K562 (cell line): ENCODE results near the gene ARHGDIA. TPM values are rescaled to one million over a fixed set of nuclear protein-coding genes. Genes with fewer than 3 reads are reported as not detected.

Experiments used
- ARID4B ChIP-seq: sonication (generic); formaldehyde crosslinking; IDR thresholded peaks from 2 replicates; pipeline ENCODE4 v1.8.0; 2022; ENCODE audit warnings: mild to moderate bottlenecking, missing genetic modification reagents
- BDP1 ChIP-seq: IDR thresholded peaks from 3 replicates; pipeline ENCODE4 v1.6.1; 2011; ENCODE audit not compliant: insufficient read length, insufficient read depth
- CHD1 ChIP-seq: fragments of 200-600 bp; sonication (generic); IDR thresholded peaks from one replicate; pipeline ENCODE4 v1.6.1; 2012; ENCODE audit warnings: mild to moderate bottlenecking, moderate library complexity, low read length, inconsistent platforms
- EGR1 ChIP-seq: fragments of 450-650 bp; conservative IDR thresholded peaks from 2 replicates; pipeline ENCODE4 v1.6.1; 2017; ENCODE audit warnings: mild to moderate bottlenecking
- HDAC6 ChIP-seq: IDR thresholded peaks from 2 replicates; pipeline ENCODE4 v1.6.1; 2012; ENCODE audit warnings: low read depth, mild to moderate bottlenecking, control low read depth, inconsistent platforms, low read length, moderate library complexity
- HOXB6 ChIP-seq: fragments of 250-450 bp; sonication (Bioruptor Pico); IDR thresholded peaks from 2 replicates; pipeline ENCODE4 v1.5.1; 2022; ENCODE audit warnings: mild to moderate bottlenecking, borderline replicate concordance
- JUNB ChIP-seq: fragments of 450-650 bp; formaldehyde crosslinking; conservative IDR thresholded peaks from 2 replicates; pipeline ENCODE4 v1.4.0; 2020; ENCODE audit warnings: mild to moderate bottlenecking
- NFRKB ChIP-seq: fragments of 450-650 bp; IDR thresholded peaks from 2 replicates; pipeline ENCODE4 v1.6.1; 2016; ENCODE audit warnings: low read depth
- POLR2A ChIP-seq: fragments of 450-650 bp; conservative IDR thresholded peaks from 2 replicates; pipeline ENCODE4 v1.6.1; 2016
- PURB ChIP-seq: sonication (generic); formaldehyde crosslinking; IDR thresholded peaks from 2 replicates; pipeline ENCODE4 v1.9.0; 2021; ENCODE audit warnings: low read depth, mild to moderate bottlenecking, missing genetic modification reagents
- RBM15 ChIP-seq: fragments of 200-400 bp; formaldehyde crosslinking; IDR thresholded peaks from 2 replicates; pipeline ENCODE4 v1.6.1; 2018; ENCODE audit warnings: mild to moderate bottlenecking, low read length, moderate library complexity; ENCODE audit not compliant: insufficient read depth
- TRIM24 ChIP-seq, 2 experiments: fragments of 450-650 bp; IDR thresholded peaks; 2 replicates each; pipeline ENCODE4 v1.6.1; 2016
- ZC3H4 ChIP-seq: sonication (generic); formaldehyde crosslinking; IDR thresholded peaks from 2 replicates; pipeline ENCODE4 v1.9.0; 2021; ENCODE audit warnings: missing genetic modification reagents, borderline replicate concordance
- ZNF143 ChIP-seq: sonication (generic); formaldehyde crosslinking; IDR thresholded peaks from 2 replicates; pipeline ENCODE4 v1.9.0; 2022; ENCODE audit warnings: mild to moderate bottlenecking, missing genetic modification reagents
- ZNF146 ChIP-seq: IDR thresholded peaks from one replicate; pipeline ENCODE4 v1.6.1; 2018; ENCODE audit warnings: missing compliant biosample characterization; ENCODE audit not compliant: unreplicated experiment
- ZNF561 ChIP-seq: fragments of 450-650 bp; formaldehyde crosslinking; conservative IDR thresholded peaks from 2 replicates; pipeline ENCODE4 v1.4.0; 2020; ENCODE audit warnings: mild to moderate bottlenecking, moderate library complexity
- ZNF583 ChIP-seq: fragments of 250-450 bp; sonication (Bioruptor Pico); IDR thresholded peaks from 2 replicates; pipeline ENCODE4 v1.4.0; 2020
- polyA plus RNA-seq, 8 experiments: library from polyadenylated mRNA; depleted of rRNA in 4 of 8; stranded (reverse) in 5 of 8; unstranded in 3 of 8; fragments of >200 nt; fragmentation: Nextera tagmentation in 2 of 8; fragmentation: Illumina TruSeq in 1 of 8; extraction: Ambion mirVana in 2 of 8; extraction: Trizol in 1 of 8; gene quantifications; 2 replicates each; pipeline versions ENCODE4 v1.2.1 to v1.2.3, GENCODE V29; 2011 to 2014; ENCODE audit warnings: inconsistent platforms in 1 of 8, missing spikeins in 1 of 8
- total RNA-seq, 7 experiments: library from RNA; depleted of rRNA in 6 of 7; stranded (reverse); fragments of >200 nt in 6 of 7; fragmentation: Illumina TruSeq in 2 of 7; extraction: Trizol in 2 of 7; gene quantifications; 2 replicates each; pipeline versions ENCODE4 v1.2.1 to v1.2.3, GENCODE V29; 2011 to 2021; ENCODE audit warnings: low replicate concordance in 1 of 7
- TF ChIP-seq, protein P1 (sequence below), 2 experiments: fragments of 200-800 bp in 1 of 2; sonication (Bioruptor generic) in 1 of 2; sonication (generic) in 1 of 2; formaldehyde crosslinking in 1 of 2; IDR thresholded peaks in 1 of 2; conservative IDR thresholded peaks in 1 of 2; 2 replicates each; pipeline versions ENCODE4 v1.5.0 to v1.6.1; 2016 to 2020; ENCODE audit warnings: missing compliant biosample characterization in 1 of 2, missing genetic modification characterization in 1 of 2, missing genetic modification reagents in 1 of 2
- TF ChIP-seq, protein P2 (sequence below): fragments of 450-650 bp; IDR thresholded peaks from one replicate; pipeline ENCODE4 v1.6.1; 2018; ENCODE audit warnings: mild to moderate bottlenecking, moderate library complexity; ENCODE audit not compliant: partially characterized antibody
- TF ChIP-seq, protein P3 (sequence below), 2 experiments: fragments of 450-650 bp; IDR thresholded peaks; 2 replicates each; pipeline ENCODE4 v1.6.1; 2016

ARHGDIA gene
- total and polyA plus RNA-seq, 9 of the 15 experiments (the other 6 are each of a cell fraction or from before 2014, with no cell fraction given): 9.6 to 340 (median 97.6) TPM

GRCh38 chr17:81833160-81833920, 37.8 kb downstream of the ARHGDIA start, which contains the start of gene MCRIP1 (continued):
- TF ChIP-seq EGR1: peak; percentile 91
- TF ChIP-seq, protein P1, sequence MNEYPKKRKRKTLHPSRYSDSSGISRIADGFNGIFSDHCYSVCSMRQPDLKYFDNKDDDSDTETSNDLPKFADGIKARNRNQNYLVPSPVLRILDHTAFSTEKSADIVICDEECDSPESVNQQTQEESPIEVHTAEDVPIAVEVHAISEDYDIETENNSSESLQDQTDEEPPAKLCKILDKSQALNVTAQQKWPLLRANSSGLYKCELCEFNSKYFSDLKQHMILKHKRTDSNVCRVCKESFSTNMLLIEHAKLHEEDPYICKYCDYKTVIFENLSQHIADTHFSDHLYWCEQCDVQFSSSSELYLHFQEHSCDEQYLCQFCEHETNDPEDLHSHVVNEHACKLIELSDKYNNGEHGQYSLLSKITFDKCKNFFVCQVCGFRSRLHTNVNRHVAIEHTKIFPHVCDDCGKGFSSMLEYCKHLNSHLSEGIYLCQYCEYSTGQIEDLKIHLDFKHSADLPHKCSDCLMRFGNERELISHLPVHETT (CRISPR knock-in tag; conservative IDR thresholded peaks at IDR 0.05 in 1 of 2, IDR thresholded peaks at IDR 0.05 in 1 of 2): peak in 1 of 2 experiments; percentile 96; a peak in 1 of 4 replicates
- TF ChIP-seq, protein P2, sequence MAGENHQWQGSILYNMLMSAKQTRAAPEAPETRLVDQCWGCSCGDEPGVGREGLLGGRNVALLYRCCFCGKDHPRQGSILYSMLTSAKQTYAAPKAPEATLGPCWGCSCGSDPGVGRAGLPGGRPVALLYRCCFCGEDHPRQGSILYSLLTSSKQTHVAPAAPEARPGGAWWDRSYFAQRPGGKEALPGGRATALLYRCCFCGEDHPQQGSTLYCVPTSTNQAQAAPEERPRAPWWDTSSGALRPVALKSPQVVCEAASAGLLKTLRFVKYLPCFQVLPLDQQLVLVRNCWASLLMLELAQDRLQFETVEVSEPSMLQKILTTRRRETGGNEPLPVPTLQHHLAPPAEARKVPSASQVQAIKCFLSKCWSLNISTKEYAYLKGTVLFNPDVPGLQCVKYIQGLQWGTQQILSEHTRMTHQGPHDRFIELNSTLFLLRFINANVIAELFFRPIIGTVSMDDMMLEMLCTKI: no peak
- no peak for TF ChIP-seq HOXB6 (CRISPR knock-in tag)
- no peak for TF ChIP-seq JUNB (CRISPR knock-in tag)
- TF ChIP-seq ZNF143 (CRISPR knock-in tag): 0 out of 2 replicates have a peak, but pooled peaks have one; percentile 48
- no peak for TF ChIP-seq RBM15
- TF ChIP-seq NFRKB: 0 out of 2 replicates have a peak, but pooled peaks have one; percentile 48
- TF ChIP-seq ZNF561 (CRISPR knock-in tag): 0 out of 2 replicates have a peak, but pooled peaks have one; percentile 3
- TF ChIP-seq ZC3H4 (CRISPR knock-in tag): peak; percentile 97; the same call in 1 of the 2 replicates
- TF ChIP-seq PURB: no peak
- TF ChIP-seq ZNF583 (CRISPR knock-in tag): no peak
- TF ChIP-seq ZNF146 (CRISPR knock-in tag): no peak
- peak; percentile 77 for TF ChIP-seq CHD1
- no peak for TF ChIP-seq TRIM24 (IDR thresholded peaks at IDR 0.05)
- TF ChIP-seq, protein P3, sequence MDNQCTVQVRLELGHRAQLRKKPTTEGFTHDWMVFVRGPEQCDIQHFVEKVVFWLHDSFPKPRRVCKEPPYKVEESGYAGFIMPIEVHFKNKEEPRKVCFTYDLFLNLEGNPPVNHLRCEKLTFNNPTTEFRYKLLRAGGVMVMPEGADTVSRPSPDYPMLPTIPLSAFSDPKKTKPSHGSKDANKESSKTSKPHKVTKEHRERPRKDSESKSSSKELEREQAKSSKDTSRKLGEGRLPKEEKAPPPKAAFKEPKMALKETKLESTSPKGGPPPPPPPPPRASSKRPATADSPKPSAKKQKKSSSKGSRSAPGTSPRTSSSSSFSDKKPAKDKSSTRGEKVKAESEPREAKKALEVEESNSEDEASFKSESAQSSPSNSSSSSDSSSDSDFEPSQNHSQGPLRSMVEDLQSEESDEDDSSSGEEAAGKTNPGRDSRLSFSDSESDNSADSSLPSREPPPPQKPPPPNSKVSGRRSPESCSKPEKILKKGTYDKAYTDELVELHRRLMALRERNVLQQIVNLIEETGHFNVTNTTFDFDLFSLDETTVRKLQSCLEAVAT (IDR thresholded peaks at IDR 0.05): no peak
- TF ChIP-seq BDP1: no peak
- TF ChIP-seq ARID4B (CRISPR knock-in tag): peak; percentile 58; the same call in 1 of the 2 replicates
- TF ChIP-seq POLR2A: peak; percentile 80
- no peak for TF ChIP-seq HDAC6
